ENCODE measurements around the gene SPAG16.
"Not testable (repeated sequence)": the region's sequence is repeated elsewhere in the genome, so short reads cannot be mapped to it uniquely, and the experiment has no call there.

- TF ChIP-seq POLR2A (IDR thresholded peaks at IDR 0.05): not testable (repeated sequence)
- TF ChIP-seq, protein P1, sequence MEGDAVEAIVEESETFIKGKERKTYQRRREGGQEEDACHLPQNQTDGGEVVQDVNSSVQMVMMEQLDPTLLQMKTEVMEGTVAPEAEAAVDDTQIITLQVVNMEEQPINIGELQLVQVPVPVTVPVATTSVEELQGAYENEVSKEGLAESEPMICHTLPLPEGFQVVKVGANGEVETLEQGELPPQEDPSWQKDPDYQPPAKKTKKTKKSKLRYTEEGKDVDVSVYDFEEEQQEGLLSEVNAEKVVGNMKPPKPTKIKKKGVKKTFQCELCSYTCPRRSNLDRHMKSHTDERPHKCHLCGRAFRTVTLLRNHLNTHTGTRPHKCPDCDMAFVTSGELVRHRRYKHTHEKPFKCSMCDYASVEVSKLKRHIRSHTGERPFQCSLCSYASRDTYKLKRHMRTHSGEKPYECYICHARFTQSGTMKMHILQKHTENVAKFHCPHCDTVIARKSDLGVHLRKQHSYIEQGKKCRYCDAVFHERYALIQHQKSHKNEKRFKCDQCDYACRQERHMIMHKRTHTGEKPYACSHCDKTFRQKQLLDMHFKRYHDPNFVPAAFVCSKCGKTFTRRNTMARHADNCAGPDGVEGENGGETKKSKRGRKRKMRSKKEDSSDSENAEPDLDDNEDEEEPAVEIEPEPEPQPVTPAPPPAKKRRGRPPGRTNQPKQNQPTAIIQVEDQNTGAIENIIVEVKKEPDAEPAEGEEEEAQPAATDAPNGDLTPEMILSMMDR (IDR thresholded peaks at IDR 0.05): not testable (repeated sequence)
Measured at GRCh38 chr2:214062279-214062678, 778.0 kb downstream of the SPAG16 start.

Measured in heart left ventricle (tissue), 13 donors.